ENCODE results near the gene JMJD1C. TPM values are rescaled to one million over a fixed set of nuclear protein-coding genes. Genes with fewer than 3 reads are reported as not detected.

The JMJD1C gene
- total and polyA plus RNA-seq, 2 donors (not counting 3 experiments of a cell fraction or from before 2014, with no cell fraction given) = 32.1 to 97.1 TPM

- intact Hi-C loops (cut with micrococcal nuclease) (no loop called here), dilution Hi-C loops (cut with MboI; ENCODE audit: extremely low pct_ligation_motif_present, low sequenced_read_pairs) (no loop called here)
- no peak overlapping the region for H3K4me2 ChIP-seq (ENCODE audit: insufficient read depth, low read length)
- no TSS peak for BruUV-seq (replicated peaks)
- no peaks in the 10 kb centered on the region for H4K20me1 ChIP-seq (replicated peaks; ENCODE audit: control insufficient read depth, extremely low read depth, insufficient read depth, low read length)
- ChIA-PET POLR2A (no interaction called here), CTCF (interaction anchor here (1.6 to 6.0 kb wide), 3 partner anchors 12 to 550 kb away, joined by 5 to 229 read pairs (median 39); no protein-coding TSS in a partner anchor)
- no peak overlapping the region for H3K27ac ChIP-seq (ENCODE audit: insufficient read depth, low read depth, low read length)
- no peaks in the 10 kb centered on the region for H3K27me3 ChIP-seq (ENCODE audit: control insufficient read depth in 2 of 2, insufficient read depth in 2 of 2, low read length in 2 of 2)
- TF ChIP-seq EZH2 (IDR thresholded peaks at IDR 0.05; ENCODE audit: borderline replicate concordance, low read depth, low read length, severe bottlenecking) (no peak), CTCF (IDR thresholded peaks at IDR 0.05; ENCODE audit: extremely low read depth in 1 of 2, insufficient read depth in 1 of 2, low read depth in 1 of 2, low read length in 2 of 2) (no peak), JUN (IDR thresholded peaks at IDR 0.05; ENCODE audit: borderline replicate concordance, insufficient read depth, insufficient read length, low read depth) (no peak), FOS (IDR thresholded peaks at IDR 0.05; ENCODE audit: borderline replicate concordance, insufficient read depth, low read length) (no peak), POLR2AphosphoS5 (IDR thresholded peaks at IDR 0.05; ENCODE audit: insufficient read depth, low read depth, low read length) (no peak), MYC (IDR thresholded peaks at IDR 0.05; ENCODE audit: low read depth, low read length) (no peak), POLR2A (IDR thresholded peaks at IDR 0.05; ENCODE audit: low read depth, low read length) (no peak), MAX (IDR thresholded peaks at IDR 0.05; ENCODE audit: insufficient read depth, insufficient read length) (no peak), GATA2 (IDR thresholded peaks at IDR 0.05; ENCODE audit: insufficient read depth, insufficient read length, low read depth, low read length) (no peak)
- H3K9me3 ChIP-seq (replicated peaks; ENCODE audit: control insufficient read depth, insufficient read depth, low read length) = no peaks in the 10 kb centered on the region
- H3K4me1 ChIP-seq (ENCODE audit: control insufficient read depth, extremely low read depth, insufficient read depth, low read length) = no peaks in the 10 kb centered on the region
- H3K36me3 ChIP-seq (ENCODE audit: control insufficient read depth in 2 of 2, extremely low read depth in 1 of 2, insufficient read depth in 2 of 2, low read length in 2 of 2) = peaks cover 8 to 20% of the 10 kb centered on the region in 2 experiments
- no peak overlapping the region for H3K4me3 ChIP-seq (replicated peaks in 1 of 3; ENCODE audit: insufficient read depth in 1 of 3, low read depth in 1 of 3, low read length in 3 of 3)
- no peak for DNase-seq (ENCODE audit: low read depth, low spot score)
- H3K9ac ChIP-seq (replicated peaks; ENCODE audit: extremely low read depth, insufficient read depth, low read length) = no peak overlapping the region
- H3K9me1 ChIP-seq (replicated peaks; ENCODE audit: control insufficient read depth, extremely low read depth, insufficient read depth, low read length) = no peaks in the 10 kb centered on the region
- no peak overlapping the region for H2AFZ ChIP-seq (ENCODE audit: low read depth, low read length)
- peaks cover 1% of the 10 kb centered on the region for H3K79me2 ChIP-seq (ENCODE audit: control insufficient read depth, insufficient read depth, low read length)
- no peak for FAIRE-seq
These were observed 296.2 kb downstream of the JMJD1C start for GRCh38 chr10:63169624-63170023.

Measured in endothelial cell of umbilical vein (primary cell).